ENCODE measurements around the gene AGPAT1.

DNA sequence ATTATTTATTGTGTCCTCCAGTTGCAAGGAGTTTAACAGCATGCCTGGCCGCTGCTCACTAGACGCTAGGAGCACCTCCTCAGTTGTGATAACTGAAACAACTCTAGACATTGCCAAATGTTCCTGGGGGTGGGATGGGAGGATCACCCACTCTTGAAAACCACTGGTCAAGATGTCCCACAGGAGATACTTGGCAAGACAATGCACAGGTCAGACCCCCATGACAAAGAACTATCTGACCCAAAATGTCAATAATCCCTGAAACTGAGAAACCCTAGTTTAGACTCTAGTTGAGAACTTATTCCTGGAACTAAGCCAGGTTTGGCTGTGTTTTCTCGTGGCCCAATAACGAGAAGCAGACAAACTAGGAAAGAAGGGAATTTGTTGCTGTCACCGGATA, 36.3 kb downstream of the AGPAT1 start:
- TF ChIP-seq GATA2 (IDR thresholded peaks at IDR 0.05; ENCODE audit: low read depth, low read length) (no peak), GATA3 (IDR thresholded peaks at IDR 0.05; ENCODE audit: low read depth, low read length) (no peak)

Measured in SH-SY5Y (cell line).